ENCODE measurements around the gene MYZAP. TPM values are rescaled to one million over a fixed set of nuclear protein-coding genes. Genes with fewer than 3 reads are reported as not detected.

Gene MYZAP
- total and polyA plus RNA-seq, 10 of the 15 experiments (the other 5 are each of a cell fraction or from before 2014, with no cell fraction given) = not detected

- TF ChIP-seq MAX (IDR thresholded peaks at IDR 0.05; ENCODE audit: low read depth, low read length) = no peak
- TF ChIP-seq HCFC1 (IDR thresholded peaks at IDR 0.05; ENCODE audit: low read length) = no peak
- no peak for TF ChIP-seq HSF1 (IDR thresholded peaks at IDR 0.05; ENCODE audit: low read depth, low read length)
- no peak for TF ChIP-seq REST (IDR thresholded peaks at IDR 0.05; ENCODE audit: low read depth, low read length)
- no peak for TF ChIP-seq TCF3 (IDR thresholded peaks at IDR 0.05; ENCODE audit: borderline replicate concordance, insufficient read depth, low read depth, low read length)
- TF ChIP-seq SIX5 (IDR thresholded peaks at IDR 0.05; ENCODE audit: low read depth, low read length, severe bottlenecking) = no peak
- no peak for TF ChIP-seq ZNF384 (IDR thresholded peaks at IDR 0.05; ENCODE audit: borderline replicate concordance, low read depth, low read length)
- no peak for TF ChIP-seq SRF (IDR thresholded peaks at IDR 0.05; ENCODE audit: low read depth in 2 of 2, low read length in 2 of 2)
- no peak for TF ChIP-seq ELK1 (IDR thresholded peaks at IDR 0.05; ENCODE audit: low read depth, low read length)
- BruUV-seq (replicated peaks) = no TSS peak
- ATAC-seq (no peak), DNase-seq (ENCODE audit: low read depth, low spot score) (no peak), FAIRE-seq (no peak)
- RAD21 ChIA-PET (ENCODE audit: unreplicated experiment) = no interaction called here
- Histone ChIP-seq H3K79me2 (ENCODE audit: control insufficient read depth, insufficient read depth, low read length) (no peaks in the 10 kb centered on the region), H2AFZ (ENCODE audit: control insufficient read depth, low read depth, low read length) (no peak overlapping the region), H3K4me2 (ENCODE audit: control insufficient read depth, insufficient read depth) (no peak overlapping the region), H3K9ac (ENCODE audit: control insufficient read depth, insufficient read depth, low read length) (no peak overlapping the region), H3K27ac (ENCODE audit: control insufficient read depth, insufficient read depth) (no peak overlapping the region), H3K36me3 (ENCODE audit: control insufficient read depth in 2 of 2, insufficient read depth in 2 of 2, low read length in 1 of 2) (no peaks in the 10 kb centered on the region), H3K9me3 (replicated peaks; ENCODE audit: control insufficient read depth, insufficient read depth, low read length) (no peaks in the 10 kb centered on the region), H3K4me3 (no peak overlapping the region), H3K4me1 (ENCODE audit: control insufficient read depth, insufficient read depth, low read length) (no peaks in the 10 kb centered on the region), H3K27me3 (replicated peaks in 1 of 2; ENCODE audit: control insufficient read depth in 2 of 2, insufficient read depth in 2 of 2, low read length in 1 of 2) (peaks cover 0 to 3% of the 10 kb centered on the region in 2 experiments; a peak in 1 of 4 replicates), H4K20me1 (ENCODE audit: control insufficient read depth, insufficient read depth) (no peaks in the 10 kb centered on the region)
- CTCF ChIA-PET = no interaction called here
- 0% methylated on average over 1 of the region's 1 CpG for WGBS (ENCODE audit: insufficient coverage, insufficient replicate concordance, low lambda C conversion rate, missing lambda C conversion rate)
- SMC1A ChIA-PET (ENCODE audit: uncharacterized antibody, unreplicated experiment) = interaction anchor here (1.9 kb wide), 1 partner anchor 9 kb away, joined by 5 read pairs; no protein-coding TSS in a partner anchor
- in situ Hi-C loops (cut with MboI) = no loop called here
- intact Hi-C loops (cut with micrococcal nuclease; ENCODE audit: unreplicated experiment) = no loop called here
- POLR2A ChIA-PET = interaction anchor here (0.6 kb wide), 1 partner anchor 786 kb away, joined by 3 read pairs; no protein-coding TSS in a partner anchor
These were observed 26.6 kb downstream of the MYZAP start for GRCh38 chr15:57618325-57618724.

All from GM12878 (cell line).